Head of caudate nucleus (tissue), 42 donors: ENCODE results near the gene IMMP2L.
"Not testable (repeated sequence)": the region's sequence is repeated elsewhere in the genome, so short reads cannot be mapped to it uniquely, and the experiment has no call there.

Experiments
- DNase-seq, 42 donors: peaks; one replicate each; pipeline versions ENCODE4 v3.0.0 to v3.0.0-alpha.2; 2020 to 2021; ENCODE audit warnings: mixed read lengths in 7 of 42
- intact Hi-C: fragments of 100-400 bp; cut with DNase I; formaldehyde crosslinking; loops from one replicate; pipeline ENCODE4 v1.15.0; 2022

IMMP2L gene

GRCh38 chr7:111513566-111513965 lies 48.7 kb downstream of the IMMP2L start:
- DNase-seq, result no peak
- intact Hi-C loops, result no loop called here

GRCh38 chr7:111511845-111512244 lies 50.4 kb downstream of the IMMP2L start:
- intact Hi-C loops, result no loop called here
- DNase-seq, result no peak

- intact Hi-C loops, result no loop called here
- DNase-seq, result no peak
Observed at GRCh38 chr7:111510584-111511378, 51.5 kb downstream of the IMMP2L start.

GRCh38 chr7:111510062-111510461 lies 52.2 kb downstream of the IMMP2L start:
- DNase-seq, result no peak
- intact Hi-C loops, result no loop called here

GRCh38 chr7:111509288-111509687 lies 53.0 kb downstream of the IMMP2L start:
- intact Hi-C loops, result no loop called here
- DNase-seq, result no peak

- intact Hi-C loops, result no loop called here
- DNase-seq, result no peak
Observed at GRCh38 chr7:111508387-111508786, 53.9 kb downstream of the IMMP2L start.

GRCh38 chr7:111505422-111505821 lies 56.9 kb downstream of the IMMP2L start:
- not testable (repeated sequence) for DNase-seq

GRCh38 chr7:111501799-111502198 lies 60.5 kb downstream of the IMMP2L start:
- DNase-seq, intact Hi-C loops: not testable (repeated sequence)

More at GRCh38 chr7:111505422-111505821, 56.9 kb downstream of the IMMP2L start:
- intact Hi-C loops, result not testable (repeated sequence)

- intact Hi-C loops, result no loop called here
- peak in 22 of 42 donors; percentile 4 to 61 (median 29) for DNase-seq
Observed at GRCh38 chr7:111499027-111499426, 63.3 kb downstream of the IMMP2L start.

- intact Hi-C loops, result no loop called here
- DNase-seq, result no peak
Observed at GRCh38 chr7:111498391-111499007, 63.8 kb downstream of the IMMP2L start.

GRCh38 chr7:111495173-111495810 lies 67.0 kb downstream of the IMMP2L start:
- intact Hi-C loops, result no loop called here
- DNase-seq, result no peak

- no peak for DNase-seq
- intact Hi-C loops, result no loop called here
Observed at GRCh38 chr7:111492234-111492633, 70.1 kb downstream of the IMMP2L start.

- DNase-seq, result peak in 15 of 42 donors; percentile 7 to 63 (median 30)
- intact Hi-C loops, result loop anchor here (5.0 kb wide), 1 partner anchor 399 kb away; no protein-coding TSS in a partner anchor
Observed at GRCh38 chr7:111486472-111487142, 75.7 kb downstream of the IMMP2L start.

- intact Hi-C loops, result loop anchor here (5.0 kb wide), 1 partner anchor 399 kb away; no protein-coding TSS in a partner anchor
- no peak for DNase-seq
Observed at GRCh38 chr7:111485701-111486380, 76.5 kb downstream of the IMMP2L start.

- no peak for DNase-seq
- intact Hi-C loops, result no loop called here
Observed at GRCh38 chr7:111483078-111483477, 79.2 kb downstream of the IMMP2L start.

GRCh38 chr7:111477462-111478225 lies 84.6 kb downstream of the IMMP2L start:
- intact Hi-C loops, result no loop called here
- DNase-seq, result no peak

GRCh38 chr7:111476586-111477293 lies 85.6 kb downstream of the IMMP2L start:
- intact Hi-C loops, result no loop called here
- DNase-seq, result no peak

- DNase-seq, result no peak
- intact Hi-C loops, result no loop called here
Observed at GRCh38 chr7:111475959-111476358, 86.3 kb downstream of the IMMP2L start.
